Neural progenitor cell (in vitro differentiated cells): ENCODE data around the gene FNDC4.

Source experiments
- CTCF ChIP-seq: fragments of 200-600 bp; sonication (generic); IDR thresholded peaks from 2 replicates; pipeline ENCODE4 v1.5.1; 2017; ENCODE audit warnings: antibody characterized with exemption, mild to moderate bottlenecking
- EZH2 ChIP-seq: fragments of 200-600 bp; sonication (generic); IDR thresholded peaks from 2 replicates; pipeline ENCODE4 v1.6.1; 2017; ENCODE audit warnings: antibody characterized with exemption, mild to moderate bottlenecking, moderate library complexity
- EZH2phosphoT487 ChIP-seq: fragments of 200-600 bp; sonication (generic); IDR thresholded peaks from 2 replicates; pipeline ENCODE4 v1.6.1; 2017; ENCODE audit warnings: antibody characterized with exemption

- TF ChIP-seq CTCF = no peak
- TF ChIP-seq EZH2phosphoT487 = no peak
- no peak for TF ChIP-seq EZH2
Measured at GRCh38 chr2:27522400-27522945, 27.5 kb upstream of the FNDC4 start.
